Brain microvascular endothelial cell (primary cell): ENCODE results near the gene SPSB4.
A peak's percentile ranks its signal among the peaks of the same experiment; 100 is the strongest.
"Not testable (repeated sequence)": the region's sequence is repeated elsewhere in the genome, so short reads cannot be mapped to it uniquely, and the experiment has no call there.

Experiments used
- DNase-seq: peaks from one replicate; pipeline ENCODE4 v3.0.0-alpha.2; 2020
- H3K27ac ChIP-seq: fragments of 250-450 bp; sonication (Bioruptor Pico); 2 replicates; pipeline ENCODE4 v1.5.1; 2020; ENCODE audit warnings: mild to moderate bottlenecking, moderate library complexity
- H3K27me3 ChIP-seq: fragments of 250-450 bp; sonication (Bioruptor Pico); replicated peaks from 2 replicates; pipeline ENCODE4 v1.5.1; 2020; ENCODE audit warnings: mild to moderate bottlenecking
- H3K36me3 ChIP-seq: fragments of 250-450 bp; sonication (Bioruptor Pico); replicated peaks from 2 replicates; pipeline ENCODE4 v1.5.1; 2020; ENCODE audit warnings: mild to moderate bottlenecking
- H3K4me3 ChIP-seq: 2 replicates; pipeline ENCODE4 v1.5.1; 2011; ENCODE audit warnings: low read depth, mild to moderate bottlenecking, control low read depth, low read length, moderate library complexity
- CTCF ChIP-seq: IDR thresholded peaks from 2 replicates; pipeline ENCODE4 v1.5.1; 2011; ENCODE audit warnings: low read depth, mild to moderate bottlenecking, moderate library complexity, low read length, control low read depth, inconsistent platforms; ENCODE audit errors: missing control alignments
- in situ Hi-C: cut with HindIII; loops from 2 replicates; pipeline ENCODE4 v1.10.0; 2017; ENCODE audit warnings: low sequenced_read_pairs, low pct_ligation_motif_present

The SPSB4 gene

GRCh38 chr3:141012571-141012970 is 38.6 kb upstream of the SPSB4 start:
- no peak for DNase-seq
- no peak for TF ChIP-seq CTCF
- no peaks in the 10 kb centered on the region for H3K27me3 ChIP-seq
- no peak overlapping the region for H3K27ac ChIP-seq
- no peaks in the 10 kb centered on the region for H3K36me3 ChIP-seq
- in situ Hi-C loops: no loop called here
- no peak overlapping the region for H3K4me3 ChIP-seq

- H3K36me3 ChIP-seq: no peaks in the 10 kb centered on the region
- DNase-seq: no peak
- no peak overlapping the region for H3K27ac ChIP-seq
- TF ChIP-seq CTCF: no peak
- no peaks in the 10 kb centered on the region for H3K27me3 ChIP-seq
- H3K4me3 ChIP-seq: no peak overlapping the region
- in situ Hi-C loops: no loop called here
Measured at GRCh38 chr3:141015481-141015880, 35.7 kb upstream of the SPSB4 start.

GRCh38 chr3:141017366-141018322 is 33.5 kb upstream of the SPSB4 start:
- DNase-seq, H3K27ac ChIP-seq, H3K36me3 ChIP-seq, H3K4me3 ChIP-seq, H3K27me3 ChIP-seq, in situ Hi-C loops: not testable (repeated sequence)

GRCh38 chr3:141019244-141019643 is 31.9 kb upstream of the SPSB4 start:
- Histone ChIP-seq H3K27ac (no peak overlapping the region), H3K36me3 (no peaks in the 10 kb centered on the region), H3K4me3 (no peak overlapping the region), H3K27me3 (no peaks in the 10 kb centered on the region)
- DNase-seq: no peak
- no peak for TF ChIP-seq CTCF
- in situ Hi-C loops: no loop called here

GRCh38 chr3:141020143-141020830 is 30.9 kb upstream of the SPSB4 start:
- no peak overlapping the region for H3K4me3 ChIP-seq
- DNase-seq: no peak
- no peaks in the 10 kb centered on the region for H3K36me3 ChIP-seq
- no peak overlapping the region for H3K27ac ChIP-seq
- no peak for TF ChIP-seq CTCF
- H3K27me3 ChIP-seq: no peaks in the 10 kb centered on the region
- in situ Hi-C loops: no loop called here

GRCh38 chr3:141021261-141021660 is 29.9 kb upstream of the SPSB4 start:
- in situ Hi-C loops: no loop called here

More at GRCh38 chr3:141021261-141021660, 29.9 kb upstream of the SPSB4 start:
- Histone ChIP-seq H3K4me3 (no peak overlapping the region), H3K36me3 (no peaks in the 10 kb centered on the region), H3K27me3 (no peaks in the 10 kb centered on the region), H3K27ac (no peak overlapping the region)
- no peak for TF ChIP-seq CTCF
- peak; percentile 38 for DNase-seq
